Measurements from ENCODE around the gene CHL1.

The CHL1 gene

GRCh38 chr3:184976-185375, 11.6 kb upstream of the CHL1 start:
- DNase-seq (ENCODE audit: low read depth), result no peak
- TF ChIP-seq CTCF (IDR thresholded peaks at IDR 0.05; ENCODE audit: control insufficient read depth, insufficient read depth, low read depth, low read length, missing control alignments), result no peak
- no peak overlapping the region for H3K4me3 ChIP-seq (ENCODE audit: control insufficient read depth, low read depth, low read length)

DNA sequence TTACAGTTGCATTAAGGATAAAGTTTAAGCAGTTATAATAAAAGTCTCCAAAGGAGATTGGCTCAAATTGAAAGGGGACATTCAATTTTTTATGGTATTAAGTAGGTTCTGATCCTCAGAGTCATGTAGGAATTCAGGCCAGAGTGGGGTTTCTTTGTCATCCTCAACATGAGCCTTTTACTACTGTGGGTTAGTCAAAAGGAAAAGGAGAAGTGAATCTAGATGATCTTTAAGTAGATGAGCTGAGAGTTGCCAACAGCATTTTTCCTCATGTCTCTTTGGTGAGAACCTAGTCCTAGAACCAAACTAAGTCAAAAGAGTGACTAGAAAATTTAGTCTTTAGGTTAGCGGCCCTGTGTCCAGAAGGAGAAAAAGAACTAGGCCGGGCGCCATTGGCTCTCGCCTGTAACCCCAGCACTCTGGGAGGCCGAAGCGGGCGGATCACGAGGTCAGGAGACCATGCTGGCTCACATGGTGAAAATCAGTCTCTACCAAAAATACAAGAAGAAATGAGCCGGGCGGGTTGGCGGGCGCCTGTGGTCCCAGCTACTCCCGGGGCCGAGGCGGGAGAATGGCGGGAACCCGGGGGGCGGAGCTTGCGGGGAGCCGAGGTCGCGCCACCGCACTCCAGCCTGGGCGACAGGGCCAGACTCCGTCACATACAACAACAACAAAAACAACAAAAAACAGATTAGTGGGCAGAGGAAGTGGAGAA, 4.2 kb upstream of the CHL1 start:
- DNase-seq (ENCODE audit: low read depth), result no peak
- no peak for TF ChIP-seq CTCF (IDR thresholded peaks at IDR 0.05; ENCODE audit: control insufficient read depth, insufficient read depth, low read depth, low read length, missing control alignments)
- no peak overlapping the region for H3K4me3 ChIP-seq (ENCODE audit: control insufficient read depth, low read depth, low read length)

DNA sequence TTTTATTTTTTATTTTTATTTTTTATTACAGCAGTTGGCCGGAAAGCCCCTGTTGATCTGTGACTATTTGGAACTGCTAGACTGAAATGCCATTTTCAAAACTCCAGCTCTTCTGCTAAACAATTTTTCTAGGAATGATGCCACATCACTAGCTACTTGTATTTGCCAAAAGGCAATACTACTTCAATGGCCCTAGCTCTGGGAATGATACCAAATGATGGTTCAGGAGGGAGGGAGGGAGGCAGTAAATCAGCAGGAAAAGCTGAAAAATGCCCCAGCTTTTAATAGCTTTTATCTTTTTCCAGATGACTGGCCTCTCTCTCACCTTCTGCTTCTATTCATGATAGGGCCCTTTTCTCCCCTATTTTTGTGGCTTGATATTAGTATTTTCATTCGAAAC, 2.6 kb upstream of the CHL1 start:
- no peak overlapping the region for H3K4me3 ChIP-seq (ENCODE audit: control insufficient read depth, low read depth, low read length)
- TF ChIP-seq CTCF (IDR thresholded peaks at IDR 0.05; ENCODE audit: control insufficient read depth, insufficient read depth, low read depth, low read length, missing control alignments), result no peak
- DNase-seq (ENCODE audit: low read depth), result no peak

DNA sequence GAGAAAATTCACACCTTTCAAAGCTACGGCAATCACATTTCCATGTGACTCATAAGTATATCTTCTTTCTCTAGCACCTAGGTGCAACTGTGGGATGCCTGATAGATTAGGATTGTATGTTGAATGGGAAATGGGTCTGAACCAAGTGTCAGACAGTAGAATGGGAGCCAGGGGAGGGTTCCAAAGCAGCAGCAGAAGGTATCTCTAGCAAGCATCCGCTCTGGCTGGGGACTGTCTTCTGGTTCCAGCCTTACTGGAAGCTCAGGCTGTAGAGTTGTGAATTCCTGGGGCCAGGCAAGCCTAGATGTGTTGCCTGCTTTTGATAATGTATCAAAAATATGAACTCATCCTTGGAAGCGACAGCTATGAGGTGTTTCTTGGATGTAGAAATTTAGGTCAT, 2.1 kb upstream of the CHL1 start:
- no peak overlapping the region for H3K4me3 ChIP-seq (ENCODE audit: control insufficient read depth, low read depth, low read length)
- no peak for DNase-seq (ENCODE audit: low read depth)
- no peak for TF ChIP-seq CTCF (IDR thresholded peaks at IDR 0.05; ENCODE audit: control insufficient read depth, insufficient read depth, low read depth, low read length, missing control alignments)

DNA sequence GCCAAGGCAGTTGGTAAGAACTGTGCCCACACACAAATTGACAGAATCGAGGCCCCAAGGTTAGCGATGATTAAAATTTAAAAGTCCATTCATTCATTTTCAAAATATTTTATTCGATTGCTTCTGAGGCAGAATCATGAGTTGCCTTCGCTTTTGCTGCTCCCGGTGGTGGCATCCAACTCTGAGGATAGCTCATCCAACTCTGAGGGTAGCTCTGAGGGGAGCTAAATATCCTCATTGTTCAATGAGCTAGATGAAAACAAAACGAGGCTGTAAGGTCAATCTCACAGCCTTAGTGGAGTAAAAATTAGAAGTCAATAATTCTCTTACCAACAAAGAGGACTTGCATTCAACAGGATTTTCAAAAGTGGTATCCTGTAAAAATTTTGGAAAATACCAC, 897 bp upstream of the CHL1 start:
- no peak for DNase-seq (ENCODE audit: low read depth)
- no peak for TF ChIP-seq CTCF (IDR thresholded peaks at IDR 0.05; ENCODE audit: control insufficient read depth, insufficient read depth, low read depth, low read length, missing control alignments)
- no peak overlapping the region for H3K4me3 ChIP-seq (ENCODE audit: control insufficient read depth, low read depth, low read length)

DNA sequence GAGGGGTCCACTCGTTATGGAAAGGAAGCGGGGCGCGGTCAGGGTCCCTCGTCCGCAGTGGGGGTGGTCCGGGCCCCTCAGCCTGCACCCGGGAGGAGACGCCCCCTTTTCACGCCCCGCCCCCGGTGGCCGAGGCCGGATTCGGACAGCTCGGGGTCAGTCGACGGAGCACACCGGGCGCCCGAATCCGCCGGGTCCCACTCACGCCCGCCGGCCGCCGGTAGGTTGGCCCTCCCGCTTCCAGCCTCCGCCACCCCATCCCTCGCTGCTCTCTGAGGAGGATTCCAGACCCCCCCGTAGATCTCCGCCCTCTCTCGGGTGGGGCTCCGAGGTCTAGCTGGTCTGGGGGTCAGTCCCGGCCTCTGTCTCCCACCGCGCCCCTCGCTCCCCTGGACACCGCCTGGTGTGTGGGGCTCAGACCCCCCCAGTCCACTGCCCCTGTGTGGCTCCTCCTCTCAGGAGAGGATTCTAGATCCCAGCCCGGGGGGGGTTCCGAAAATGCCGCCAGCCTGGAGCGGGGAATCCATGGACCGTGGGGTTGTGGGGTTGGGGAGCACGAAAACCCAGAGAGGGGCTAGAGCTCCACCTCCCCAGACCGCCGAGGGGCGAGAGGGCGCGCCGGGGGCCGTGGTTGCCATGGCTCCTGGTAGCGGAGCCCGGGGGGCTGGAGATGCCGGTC, 725 bp downstream of the CHL1 start:
- no peak for TF ChIP-seq CTCF (IDR thresholded peaks at IDR 0.05; ENCODE audit: control insufficient read depth, insufficient read depth, low read depth, low read length, missing control alignments)
- DNase-seq (ENCODE audit: low read depth), result no peak
- no peak overlapping the region; the same call in 1 of the 2 replicates for H3K4me3 ChIP-seq (ENCODE audit: control insufficient read depth, low read depth, low read length)

All from AG09309 (cell line).